HG02884 (cell line): Measurements from ENCODE around the gene PILRA.
"Not testable (repeated sequence)": the region's sequence is repeated elsewhere in the genome, so short reads cannot be mapped to it uniquely, and the experiment has no call there.

Experiments used
- ATAC-seq: cut with Tn5 transposase; IDR thresholded peaks from one replicate; pipeline ENCODE4 v1.9.1; 2021; ENCODE audit warnings: mild to moderate bottlenecking, moderate library complexity; ENCODE audit not compliant: unreplicated experiment

The PILRA gene

DNA sequence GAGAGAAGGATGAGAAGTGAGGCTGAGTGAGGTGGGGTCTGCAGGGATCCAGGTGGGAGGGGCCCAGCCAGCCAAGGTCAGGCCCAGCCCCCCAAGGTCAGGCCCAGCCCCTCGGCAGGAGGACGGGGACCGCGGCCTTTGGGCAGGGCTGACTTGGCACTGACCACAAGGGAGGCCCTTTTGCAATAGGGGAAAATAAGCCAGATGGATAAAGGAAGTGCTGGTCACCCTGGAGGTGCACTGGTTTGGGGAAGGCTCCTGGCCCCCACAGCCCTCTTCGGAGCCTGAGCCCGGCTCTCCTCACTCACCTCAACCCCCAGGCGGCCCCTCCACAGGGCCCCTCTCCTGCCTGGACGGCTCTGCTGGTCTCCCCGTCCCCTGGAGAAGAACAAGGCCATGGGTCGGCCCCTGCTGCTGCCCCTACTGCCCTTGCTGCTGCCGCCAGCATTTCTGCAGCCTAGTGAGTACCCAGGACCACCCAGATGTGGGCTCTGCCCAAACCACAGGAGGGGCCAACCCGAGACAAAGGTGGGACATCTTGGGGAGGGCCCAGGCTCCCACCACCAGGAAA is at the start of gene PILRA:
TSS of gene PILRA (plus strand) at position 227 of the 571 bp plus-strand sequence. CDS start at position 397, 170 bp downstream.
- no peak for ATAC-seq

DNA sequence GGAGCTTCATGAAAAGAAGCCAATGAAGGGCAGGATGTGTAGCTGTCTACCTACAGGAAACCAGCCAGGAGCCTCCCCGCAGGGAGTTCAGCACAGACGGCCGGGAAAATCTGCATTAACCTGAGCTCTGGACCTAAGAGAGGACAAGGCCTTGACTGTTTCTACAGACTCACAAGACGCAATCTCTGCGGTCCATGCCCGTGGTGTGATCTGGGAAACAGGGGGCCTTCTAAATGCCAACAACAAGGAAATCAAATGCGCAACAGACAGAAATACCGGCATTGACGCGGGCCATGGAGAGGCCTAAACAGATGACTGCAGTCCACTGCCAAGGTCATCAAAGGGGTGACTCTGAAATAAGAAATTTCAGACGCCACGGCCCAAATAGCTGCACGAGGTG is 49.1 kb upstream of the PILRA start:
- ATAC-seq = not testable (repeated sequence)

DNA sequence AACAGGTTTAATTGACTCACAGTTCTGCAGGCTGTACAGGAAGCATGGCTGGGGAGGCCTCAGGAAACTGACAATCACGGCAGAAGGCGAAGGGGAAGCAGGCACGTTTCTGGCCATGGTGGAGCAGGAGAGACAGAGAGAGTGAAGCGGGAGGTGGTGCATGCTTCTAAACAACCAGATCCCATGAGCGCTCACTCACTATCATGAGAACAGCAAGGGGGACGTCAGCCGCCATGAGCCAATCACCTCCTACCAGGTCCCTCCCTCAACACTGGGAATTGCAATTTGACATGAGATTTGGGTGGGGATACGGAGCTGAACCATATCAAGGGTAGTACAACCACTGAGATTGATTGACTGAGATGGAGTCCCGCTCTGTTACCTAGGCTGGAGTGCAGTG is 47.6 kb upstream of the PILRA start:
- not testable (repeated sequence) for ATAC-seq

DNA sequence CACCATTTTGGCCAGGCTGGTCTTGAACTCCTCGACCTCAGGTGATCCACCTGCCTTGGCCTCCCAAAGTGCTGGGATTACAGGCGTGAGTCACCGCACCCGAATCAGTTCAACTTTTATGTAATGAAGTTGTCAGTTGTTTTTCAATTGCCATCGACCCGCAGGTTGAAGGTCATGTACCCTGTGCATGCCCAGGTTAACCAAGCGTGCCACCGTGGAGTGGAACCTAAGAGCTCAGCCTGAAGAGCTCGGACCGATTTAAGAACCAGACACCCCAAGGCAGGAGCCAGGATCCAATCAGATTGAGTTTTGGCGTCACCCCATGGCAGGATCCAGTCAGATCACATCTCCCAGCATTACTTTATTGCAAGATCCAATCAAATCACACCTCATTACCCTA is 46.4 kb upstream of the PILRA start:
- not testable (repeated sequence) for ATAC-seq

DNA sequence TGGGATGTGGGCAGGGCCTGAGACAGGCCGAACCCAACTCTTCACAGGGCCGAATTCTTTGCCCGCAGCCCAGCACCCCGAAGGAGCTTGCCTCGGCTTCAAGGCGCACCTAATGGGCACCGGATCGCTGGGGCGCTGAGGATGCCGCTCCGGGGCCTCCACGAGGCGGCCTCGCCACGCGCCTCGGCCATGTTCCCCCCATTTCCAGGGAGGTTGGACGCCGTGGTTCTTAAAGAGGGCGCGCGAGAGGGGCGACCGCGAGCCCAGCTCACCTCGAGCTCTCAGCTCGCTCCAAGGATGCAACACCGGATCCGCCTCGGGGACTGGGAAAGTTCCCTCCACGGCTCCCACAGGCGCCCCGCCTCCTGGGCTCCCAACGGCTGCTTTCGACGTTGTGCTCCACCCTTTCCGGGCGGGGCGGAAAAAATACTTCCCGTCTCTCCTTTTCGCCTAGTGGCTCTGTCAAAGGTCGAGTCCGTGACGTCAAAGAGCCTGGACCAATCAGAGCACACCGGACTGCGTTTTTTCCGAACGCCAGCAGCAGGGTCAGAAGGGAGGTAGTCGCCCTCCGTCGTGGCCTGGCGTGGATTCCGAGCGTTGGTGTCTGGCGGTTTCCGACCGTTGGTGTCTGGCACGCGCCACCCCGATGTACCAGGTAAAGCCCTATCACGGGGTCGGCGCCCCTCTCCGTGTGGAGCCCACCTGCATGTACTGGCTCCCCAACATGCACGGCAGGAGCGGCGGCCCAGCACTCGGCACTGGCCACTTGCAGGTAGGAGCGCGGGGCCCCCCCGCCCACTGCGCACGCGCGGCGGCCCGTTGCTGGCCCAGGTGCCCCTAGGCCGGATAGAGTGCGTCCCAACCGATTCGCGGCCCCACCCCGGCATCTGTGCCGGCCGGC is 37.5 kb upstream of the PILRA start:
- ATAC-seq = peak; percentile 83

DNA sequence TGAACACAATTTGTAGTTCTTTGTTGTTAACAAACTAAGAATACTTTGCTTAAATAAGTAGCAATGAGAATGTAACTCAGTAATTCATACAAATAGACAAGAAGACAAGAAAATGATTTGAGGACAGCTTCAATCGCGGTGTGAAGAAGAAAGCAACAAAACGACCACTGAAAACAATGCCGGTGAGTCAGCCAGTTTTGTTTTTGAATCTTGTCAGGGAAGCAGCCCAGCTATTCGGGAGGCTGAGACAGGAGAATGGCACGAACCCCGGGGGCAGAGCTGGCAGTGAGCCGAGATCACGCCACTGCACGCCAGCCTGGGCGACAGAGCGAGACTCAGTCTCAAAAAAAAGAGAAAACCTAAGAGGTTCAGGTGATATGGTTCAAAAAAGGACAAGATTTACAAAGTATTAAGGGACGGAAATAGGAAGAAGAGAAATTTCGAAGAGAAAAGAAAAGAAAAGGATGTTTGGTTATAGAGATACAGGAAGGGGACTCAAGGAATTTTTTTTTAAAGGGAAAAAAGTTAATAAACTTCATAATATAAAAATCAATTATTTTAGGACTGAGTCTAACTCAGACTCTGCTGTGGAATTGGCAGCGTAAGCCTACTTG is 35.1 kb upstream of the PILRA start:
- ATAC-seq = not testable (repeated sequence)

DNA sequence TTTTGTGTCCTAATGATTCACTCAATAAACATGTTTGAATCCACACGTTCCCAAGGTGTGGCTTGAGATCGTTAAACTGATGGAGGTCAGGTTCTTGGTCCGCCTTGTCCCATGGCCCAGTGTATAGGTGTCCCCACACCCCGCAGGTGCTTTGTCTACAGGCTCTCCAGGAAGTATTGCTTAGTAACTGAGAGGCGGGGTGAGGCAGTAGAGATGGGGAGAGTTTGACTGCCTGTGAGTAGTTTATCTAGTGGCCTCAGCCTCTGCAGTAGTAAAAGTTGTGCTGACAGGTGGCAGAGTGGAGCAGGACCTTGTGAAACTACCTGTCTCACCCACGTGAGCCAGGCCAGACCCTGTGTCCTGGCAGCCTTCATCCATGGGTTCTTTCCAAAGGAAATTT is 32.0 kb upstream of the PILRA start:
- ATAC-seq = not testable (repeated sequence)

DNA sequence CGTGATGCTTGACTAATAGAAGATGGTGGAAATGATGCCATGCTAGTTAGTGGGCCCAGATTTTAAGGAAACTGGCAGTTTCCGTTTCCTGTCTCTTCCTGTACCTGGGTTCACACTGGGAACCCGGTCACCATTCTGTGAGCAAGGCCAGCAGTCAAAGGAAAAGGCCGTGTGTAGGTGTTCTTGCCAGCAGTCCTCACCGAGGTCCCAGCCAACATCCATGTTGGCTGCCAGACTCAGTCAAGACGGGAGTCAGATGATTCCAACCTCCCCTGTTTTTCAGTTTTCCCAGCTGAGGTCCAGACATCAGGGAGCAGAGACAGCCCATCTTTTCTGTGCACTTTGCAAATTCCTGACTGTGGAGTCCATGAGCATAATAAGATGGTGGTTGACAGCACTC is 30.5 kb upstream of the PILRA start:
- ATAC-seq = no peak

DNA sequence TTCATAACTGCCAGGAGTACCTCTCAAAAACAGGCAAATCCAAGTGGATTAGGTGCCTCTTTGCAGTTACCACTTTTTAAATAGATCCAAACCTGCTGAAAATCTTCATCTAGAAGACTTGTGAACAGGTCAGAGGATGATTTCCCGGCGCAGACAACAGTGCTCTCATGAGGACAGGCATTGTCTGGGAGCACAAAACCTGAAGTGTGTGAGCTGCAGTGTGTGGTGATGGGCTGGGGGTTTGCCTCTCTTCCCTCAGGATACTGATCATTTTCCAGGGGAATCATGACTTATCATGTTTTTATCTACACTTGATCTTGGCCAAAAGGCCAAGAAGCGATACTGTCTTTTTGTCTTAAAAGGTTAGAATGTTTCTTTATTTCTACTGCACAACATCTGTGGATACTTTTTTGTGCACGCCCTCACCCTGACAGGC is 29.1 kb upstream of the PILRA start:
- not testable (repeated sequence) for ATAC-seq

DNA sequence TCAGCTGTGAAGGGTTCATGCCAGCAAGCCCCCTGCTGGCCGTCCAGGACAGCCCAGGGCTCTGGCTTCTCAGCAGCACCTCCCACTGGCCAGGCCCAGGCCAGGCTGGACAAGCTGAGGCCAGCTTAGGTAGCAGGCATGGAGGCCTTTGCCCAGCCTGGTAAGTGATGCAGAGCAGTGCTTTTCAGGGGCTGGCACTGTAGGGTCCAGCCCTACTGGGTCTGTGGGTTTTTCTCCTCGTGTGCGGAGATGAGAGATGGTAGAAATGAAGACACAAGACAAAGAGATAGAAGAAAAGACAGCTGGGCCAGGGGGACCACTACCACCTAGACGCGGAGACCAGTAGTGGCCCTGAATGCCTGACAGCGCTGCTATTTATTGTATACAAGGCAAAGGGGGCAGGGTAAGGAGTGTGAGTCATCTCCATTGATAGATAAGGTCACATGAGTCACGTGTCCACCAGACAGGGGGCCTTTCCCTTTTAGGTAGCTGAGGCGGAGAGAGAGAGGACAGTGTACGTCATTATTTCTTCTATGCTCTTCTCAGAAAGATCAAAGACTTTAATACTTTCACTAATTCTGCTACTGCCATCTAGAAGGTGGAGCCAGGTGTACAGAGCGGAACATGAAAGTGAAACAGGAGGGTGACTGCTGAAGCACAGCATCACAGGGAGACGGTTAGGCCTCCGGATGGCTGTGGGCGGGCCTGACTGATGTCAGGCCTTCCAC is 28.6 kb upstream of the PILRA start:
- peak; percentile 82 for ATAC-seq

DNA sequence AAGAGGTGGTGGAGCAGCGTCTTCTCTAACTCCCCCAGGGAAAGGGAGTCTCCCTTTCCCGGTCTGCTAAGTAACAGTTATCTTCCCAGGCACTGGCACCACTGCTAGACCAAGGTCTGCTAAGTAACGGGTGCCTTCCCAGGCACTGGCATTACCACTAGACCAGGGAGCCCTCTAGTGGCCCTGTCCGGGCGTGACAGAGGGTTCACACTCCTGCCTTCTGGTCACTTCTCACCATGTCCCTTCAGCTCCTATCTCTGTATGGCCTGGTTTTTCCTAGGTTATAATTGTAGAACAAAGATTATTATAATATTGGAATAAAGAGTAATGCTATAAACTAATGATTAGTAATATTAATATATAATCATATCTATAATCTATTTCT is 28.0 kb upstream of the PILRA start:
- peak; percentile 14 for ATAC-seq

DNA sequence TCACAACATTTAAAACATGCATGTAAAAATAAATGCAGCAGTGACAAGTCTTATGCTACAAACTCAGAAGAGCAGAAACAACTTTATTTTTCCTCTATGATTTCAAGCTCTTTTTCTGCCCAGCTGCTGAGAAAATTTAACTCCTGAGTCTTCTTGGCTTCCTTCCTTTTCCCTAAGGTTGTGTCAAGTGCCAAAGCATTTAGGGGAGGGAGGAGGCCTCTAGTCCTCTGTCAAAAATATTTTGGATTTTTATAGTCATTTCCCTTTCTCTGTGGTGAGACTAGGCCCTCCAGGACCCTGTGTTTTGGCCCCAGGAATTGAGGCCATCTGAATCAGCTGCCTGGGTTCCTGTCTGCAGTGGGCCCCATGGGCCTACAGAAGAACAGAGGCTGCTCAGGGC is 26.4 kb upstream of the PILRA start:
- ATAC-seq = no peak

DNA sequence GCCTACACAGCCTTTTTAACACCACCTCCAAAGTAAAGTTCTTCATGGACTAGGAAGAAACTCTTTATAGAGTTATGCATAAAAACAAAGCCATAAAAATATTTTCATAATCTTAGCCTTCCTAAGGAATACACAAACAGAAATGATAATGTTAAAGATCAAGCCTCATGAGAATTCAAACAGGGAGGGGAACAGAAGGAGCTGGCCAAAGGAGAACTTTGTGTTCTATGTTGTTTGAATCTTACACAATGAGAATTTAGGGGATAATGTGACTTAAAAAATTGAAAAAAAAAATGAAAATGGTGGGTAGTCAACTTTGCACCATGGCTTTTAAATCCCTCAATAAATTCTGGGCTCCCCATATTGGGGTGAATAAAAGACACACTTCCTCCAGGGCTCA is 24.5 kb upstream of the PILRA start:
- no peak for ATAC-seq

DNA sequence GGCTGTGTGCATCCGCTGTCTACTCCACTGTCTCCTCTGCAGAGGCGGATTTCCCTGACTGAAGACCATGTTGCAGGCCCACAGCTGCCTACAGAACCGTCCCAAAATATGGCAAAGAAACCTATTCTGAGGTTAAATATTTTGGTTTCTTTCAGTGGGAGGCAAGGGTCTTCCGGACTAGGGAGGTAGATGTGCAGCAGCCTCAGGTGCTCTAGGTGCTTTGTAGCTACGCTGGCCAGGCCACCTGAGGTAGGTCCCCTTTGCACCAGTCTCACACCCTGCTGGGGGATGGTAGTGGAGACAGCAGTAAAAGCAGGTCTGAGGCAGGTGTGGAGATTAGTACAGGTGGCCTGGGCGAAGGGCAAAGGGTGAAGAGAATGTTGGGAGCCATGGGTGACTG is 23.5 kb upstream of the PILRA start:
- no peak for ATAC-seq

DNA sequence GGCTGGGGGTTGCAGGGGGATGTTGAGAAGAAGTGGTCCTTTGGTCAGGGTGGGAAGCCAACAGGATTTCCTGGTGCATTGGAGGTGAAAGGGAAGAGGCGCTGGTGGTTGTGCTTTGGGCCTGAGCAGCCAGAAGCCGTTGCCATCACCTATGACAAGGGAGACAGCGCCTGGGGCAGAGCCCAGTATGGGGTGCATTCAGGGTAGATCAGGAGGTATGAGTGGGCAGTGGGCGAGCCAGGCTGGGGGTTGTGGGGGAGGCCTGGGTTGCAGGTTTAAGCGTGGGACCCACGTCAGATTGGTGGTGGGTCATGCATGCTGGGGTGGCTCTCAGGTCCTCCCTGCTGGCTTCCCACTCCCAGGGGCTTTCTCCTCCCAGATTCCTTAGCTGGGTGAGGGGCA is 21.6 kb upstream of the PILRA start:
- ATAC-seq = no peak

DNA sequence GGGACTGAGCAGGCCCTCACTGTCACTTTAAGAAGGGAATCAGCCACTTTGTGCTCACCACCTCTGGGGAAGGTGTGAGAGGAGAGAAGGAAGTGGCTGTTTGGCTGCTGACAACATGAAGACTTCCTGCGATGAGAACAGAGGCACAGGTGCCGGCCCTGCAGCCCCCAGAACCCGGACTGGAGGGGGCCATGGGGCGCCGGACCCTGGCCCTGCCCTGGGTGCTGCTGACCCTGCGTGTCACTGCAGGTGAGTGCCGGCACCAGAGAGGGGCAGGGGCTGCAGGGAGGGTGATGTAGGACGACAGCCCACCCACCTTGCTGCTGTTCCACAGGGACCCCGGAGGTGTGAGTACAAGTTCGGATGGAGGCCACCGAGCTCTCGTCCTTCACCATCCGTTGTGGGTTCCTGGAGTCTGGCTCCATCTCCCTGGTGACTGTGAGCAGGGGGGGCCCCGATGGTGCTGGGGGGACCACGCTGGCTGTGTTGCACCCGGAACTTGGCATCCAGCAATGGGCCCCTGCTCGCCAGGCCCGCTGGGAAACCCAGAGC is 21.0 kb upstream of the PILRA start:
- not testable (repeated sequence) for ATAC-seq

DNA sequence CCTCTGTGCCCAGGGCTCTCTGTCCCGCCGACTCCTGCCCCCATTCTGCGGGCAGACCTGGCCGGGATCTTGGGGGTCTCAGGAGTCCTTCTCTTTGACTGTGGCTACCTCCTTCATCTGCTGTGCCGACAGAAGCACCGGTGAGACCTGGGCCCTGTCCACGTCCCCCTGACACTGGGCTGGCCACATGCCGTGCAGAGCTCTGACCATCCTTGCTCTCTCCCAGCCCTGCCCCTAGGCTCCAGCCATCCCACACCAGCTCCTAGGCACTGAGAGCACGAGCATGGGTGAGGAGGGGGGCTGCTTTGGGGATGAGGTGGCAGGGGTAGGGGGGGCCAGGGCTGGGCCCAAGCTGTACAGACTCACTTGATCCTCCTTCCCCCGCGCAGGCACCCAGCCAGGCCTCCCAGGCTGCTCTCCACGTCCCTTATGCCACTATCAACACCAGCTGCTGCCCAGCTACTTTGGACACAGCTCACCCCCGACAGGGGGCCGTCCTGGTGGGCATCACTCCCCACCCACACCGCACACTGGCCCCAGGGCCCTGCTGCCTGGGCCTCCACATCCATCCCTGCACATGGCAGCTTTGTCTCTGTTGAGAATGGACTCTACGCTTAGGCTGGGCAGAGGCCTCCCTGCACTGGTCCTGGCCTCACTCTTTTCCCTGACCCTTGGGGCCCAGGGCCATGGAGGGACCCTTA is 20.2 kb upstream of the PILRA start:
- no peak for ATAC-seq

DNA sequence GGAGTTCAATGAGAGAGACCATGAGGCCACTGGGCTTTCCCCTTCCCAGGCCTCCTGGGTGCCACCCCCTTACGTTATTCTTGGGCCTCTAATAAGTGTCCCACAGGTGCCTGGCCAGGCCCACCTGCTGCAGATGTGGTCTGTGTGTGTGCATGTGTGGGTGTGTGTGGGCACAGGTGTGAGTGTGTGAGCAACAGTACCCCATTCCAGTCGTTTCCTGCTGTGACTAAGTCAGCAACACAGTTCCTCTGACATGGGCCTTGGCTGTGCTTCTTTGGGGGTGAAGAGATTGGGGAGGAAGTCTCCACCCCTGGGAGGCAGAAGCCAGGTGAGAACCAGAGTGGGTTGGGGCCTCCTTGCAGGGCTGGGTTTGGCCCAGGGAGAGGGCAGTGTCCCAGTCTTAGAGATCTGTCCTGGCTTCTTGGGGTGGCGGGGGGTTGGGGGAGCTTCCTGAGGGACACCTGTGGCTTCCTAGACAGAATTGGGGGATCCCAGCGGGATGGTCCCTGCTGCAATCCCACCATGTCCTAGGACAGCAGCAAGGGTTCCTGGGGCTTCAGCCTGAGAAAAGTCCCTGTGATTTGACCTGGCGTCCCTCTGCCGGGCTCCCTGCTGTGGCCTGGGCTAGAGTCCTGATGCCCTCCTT is 19.5 kb upstream of the PILRA start:
- ATAC-seq = no peak

DNA sequence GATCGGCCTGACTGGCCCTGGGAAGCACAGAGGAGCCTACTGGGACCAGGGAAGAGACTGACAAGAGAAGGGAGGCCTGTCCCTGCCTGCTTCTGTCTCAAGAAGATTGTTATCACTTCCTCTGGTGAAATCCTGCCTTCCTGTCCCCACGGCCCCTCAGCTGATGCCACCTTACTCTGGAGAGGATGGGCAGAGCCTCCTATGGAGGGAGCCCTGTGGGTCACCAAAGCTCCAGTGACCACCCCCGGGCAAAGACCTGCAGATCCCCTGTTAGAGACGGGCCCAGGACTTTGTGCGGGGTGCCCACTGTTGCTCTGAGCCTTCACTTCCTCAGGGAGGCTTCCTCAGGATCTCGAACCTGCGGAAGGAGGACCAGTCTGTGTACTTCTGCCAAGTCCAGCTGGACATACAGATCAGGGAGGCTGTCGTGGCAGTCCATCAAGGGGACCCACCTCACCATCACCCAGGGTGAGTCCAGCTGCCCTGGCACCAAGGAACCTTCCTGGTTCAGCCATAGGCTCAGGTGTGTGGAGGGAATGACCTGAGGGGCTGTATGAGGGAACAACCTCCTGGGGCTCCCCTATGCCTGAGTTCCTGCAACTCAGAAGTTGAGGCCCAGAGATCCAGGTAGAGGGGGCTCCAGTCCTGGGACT is 16.7 kb upstream of the PILRA start:
- ATAC-seq = no peak
